Measurements from ENCODE around the gene TMCC3.
"Not testable (repeated sequence)": the region's sequence is repeated elsewhere in the genome, so short reads cannot be mapped to it uniquely, and the experiment has no call there.

Gene TMCC3

GRCh38 chr12:94566345-94566744 is 84.0 kb downstream of the TMCC3 start:
- no peak for DNase-seq (ENCODE audit: low spot score)

GRCh38 chr12:94565683-94566082 is 84.7 kb downstream of the TMCC3 start:
- no peak for DNase-seq (ENCODE audit: low spot score)

- DNase-seq (ENCODE audit: low spot score), result no peak
Observed at GRCh38 chr12:94563286-94563685, 87.1 kb downstream of the TMCC3 start.

GRCh38 chr12:94561943-94562411 is 88.4 kb downstream of the TMCC3 start:
- DNase-seq (ENCODE audit: low spot score), result peak; percentile 67

GRCh38 chr12:94560431-94561221 is 89.7 kb downstream of the TMCC3 start:
- DNase-seq (ENCODE audit: low spot score), result no peak

- no peak for DNase-seq (ENCODE audit: low spot score)
Observed at GRCh38 chr12:94558612-94559011, 91.7 kb downstream of the TMCC3 start.

- DNase-seq (ENCODE audit: low spot score), result no peak
Observed at GRCh38 chr12:94557746-94558295, 92.5 kb downstream of the TMCC3 start.

GRCh38 chr12:94555687-94556086 is 94.7 kb downstream of the TMCC3 start:
- DNase-seq (ENCODE audit: low spot score), result no peak

- DNase-seq (ENCODE audit: low spot score), result no peak
Observed at GRCh38 chr12:94553875-94554274, 96.5 kb downstream of the TMCC3 start.

GRCh38 chr12:94553130-94553519 is 97.2 kb downstream of the TMCC3 start:
- no peak for DNase-seq (ENCODE audit: low spot score)

- no peak for DNase-seq (ENCODE audit: low spot score)
Observed at GRCh38 chr12:94551810-94552209, 98.5 kb downstream of the TMCC3 start.

- DNase-seq (ENCODE audit: low spot score), result no peak
Observed at GRCh38 chr12:94550964-94551363, 99.4 kb downstream of the TMCC3 start.

- DNase-seq (ENCODE audit: low spot score), result not testable (repeated sequence)
Observed at GRCh38 chr12:94548833-94549232, 101.5 kb downstream of the TMCC3 start.

- no peak for DNase-seq (ENCODE audit: low spot score)
Observed at GRCh38 chr12:94545935-94546771, 104.2 kb downstream of the TMCC3 start.

GRCh38 chr12:94544355-94544754 is 106.0 kb downstream of the TMCC3 start:
- DNase-seq (ENCODE audit: low spot score), result no peak

GRCh38 chr12:94538318-94538717 is 112.0 kb downstream of the TMCC3 start:
- DNase-seq (ENCODE audit: low spot score), result no peak

- DNase-seq (ENCODE audit: low spot score), result no peak
Observed at GRCh38 chr12:94536040-94536965, 114.1 kb downstream of the TMCC3 start.

GRCh38 chr12:94535510-94535921 is 114.8 kb downstream of the TMCC3 start:
- DNase-seq (ENCODE audit: low spot score), result no peak

GRCh38 chr12:94534774-94535509 is 115.4 kb downstream of the TMCC3 start:
- no peak for DNase-seq (ENCODE audit: low spot score)

- no peak for DNase-seq (ENCODE audit: low spot score)
Observed at GRCh38 chr12:94534278-94534677, 116.1 kb downstream of the TMCC3 start.
